Neural crest cell (in vitro differentiated cells): ENCODE measurements around the gene KCNK4. TPM values are rescaled to one million over a fixed set of nuclear protein-coding genes. Genes with fewer than 3 reads are reported as not detected.

Source experiments
- DNase-seq: peaks from one replicate; pipeline ENCODE4 v3.0.0; 2021; ENCODE audit warnings: low read depth, mixed read lengths, low spot score
- H3K27ac Mint-ChIP-seq: one replicate; pipeline ENCODE4 v1.8.0; 2021; ENCODE audit warnings: mild to moderate bottlenecking, mixed read lengths; ENCODE audit not compliant: unreplicated experiment
- H3K27me3 Mint-ChIP-seq: 2 replicates; pipeline ENCODE4 v1.8.0; 2021; ENCODE audit warnings: low read depth, mild to moderate bottlenecking, mixed read lengths
- H3K36me3 Mint-ChIP-seq: 2 replicates; pipeline ENCODE4 v1.8.0; 2021; ENCODE audit warnings: low read depth, mild to moderate bottlenecking, mixed read lengths
- H3K4me1 Mint-ChIP-seq: 2 replicates; pipeline ENCODE4 v1.8.0; 2021; ENCODE audit warnings: mixed read lengths
- H3K4me3 Mint-ChIP-seq: one replicate; pipeline ENCODE4 v1.8.0; 2021; ENCODE audit warnings: mild to moderate bottlenecking, mixed read lengths
- H3K9me3 Mint-ChIP-seq: 2 replicates; pipeline ENCODE4 v1.8.0; 2021; ENCODE audit warnings: mixed read lengths
- CTCF ChIP-seq: fragments of 200-600 bp; sonication (generic); conservative IDR thresholded peaks from 2 replicates; pipeline ENCODE4 v1.5.0; 2021; ENCODE audit warnings: antibody characterized with exemption, mild to moderate bottlenecking
- total RNA-seq: library from RNA; stranded (reverse); gene quantifications from 2 replicates; pipeline ENCODE4 v1.2.1, GENCODE V29; 2021

The KCNK4 gene
- total RNA-seq, 1 donor from 2014 or later = not detected

- H3K4me3 Mint-ChIP-seq = peak overlapping the region; percentile 97
- DNase-seq = no peak
- peaks cover 24% of the 10 kb centered on the region for H3K4me1 Mint-ChIP-seq
- H3K27ac Mint-ChIP-seq = no peak overlapping the region
- H3K27me3 Mint-ChIP-seq = peaks cover 3% of the 10 kb centered on the region
- H3K36me3 Mint-ChIP-seq = no peaks in the 10 kb centered on the region
- H3K9me3 Mint-ChIP-seq = no peaks in the 10 kb centered on the region
- TF ChIP-seq CTCF = no peak
Measured at GRCh38 chr11:64248578-64248977, 42.5 kb upstream of the KCNK4 start.

- no peaks in the 10 kb centered on the region for H3K9me3 Mint-ChIP-seq
- no peak overlapping the region for H3K27ac Mint-ChIP-seq
- DNase-seq = no peak
- no peak for TF ChIP-seq CTCF
- H3K4me3 Mint-ChIP-seq = peak overlapping the region; percentile 84
- peaks cover 3% of the 10 kb centered on the region for H3K27me3 Mint-ChIP-seq
- peaks cover 27% of the 10 kb centered on the region for H3K4me1 Mint-ChIP-seq
- no peaks in the 10 kb centered on the region for H3K36me3 Mint-ChIP-seq
Measured at GRCh38 chr11:64249038-64249437, 42.1 kb upstream of the KCNK4 start.

- no peak for TF ChIP-seq CTCF
- Mint-ChIP-seq H3K27ac (no peak overlapping the region), H3K4me3 (peak overlapping the region; percentile 84), H3K4me1 (peaks cover 28% of the 10 kb centered on the region), H3K27me3 (peaks cover 3% of the 10 kb centered on the region), H3K9me3 (no peaks in the 10 kb centered on the region), H3K36me3 (no peaks in the 10 kb centered on the region)
- no peak for DNase-seq
Measured at GRCh38 chr11:64249563-64250414, 41.3 kb upstream of the KCNK4 start.

GRCh38 chr11:64250415-64251015 is 40.6 kb upstream of the KCNK4 start:
- H3K27ac Mint-ChIP-seq = no peak overlapping the region
- TF ChIP-seq CTCF = no peak

GRCh38 chr11:64251016-64251752 is 39.9 kb upstream of the KCNK4 start, which contains the start of gene PLCB3:
PLCB3 (plus strand) TSS chr11:64251530; CDS start chr11:64251650, 120 bp downstream.
- Mint-ChIP-seq H3K27me3 (peaks cover 3% of the 10 kb centered on the region), H3K4me1 (peaks cover 28% of the 10 kb centered on the region), H3K36me3 (no peaks in the 10 kb centered on the region), H3K9me3 (no peaks in the 10 kb centered on the region), H3K27ac (no peak within 1 kb of the TSS), H3K4me3 (peak within 1 kb of the TSS; percentile 90)
- peak; percentile 72 for DNase-seq
- peak; percentile 87 for TF ChIP-seq CTCF

More at GRCh38 chr11:64250415-64251015, 40.6 kb upstream of the KCNK4 start:
- H3K9me3 Mint-ChIP-seq = no peaks in the 10 kb centered on the region
- H3K36me3 Mint-ChIP-seq = no peaks in the 10 kb centered on the region
- peak overlapping the region; percentile 88 for H3K4me3 Mint-ChIP-seq
- peaks cover 3% of the 10 kb centered on the region for H3K27me3 Mint-ChIP-seq
- no peak for DNase-seq
- peaks cover 28% of the 10 kb centered on the region for H3K4me1 Mint-ChIP-seq
